GM21515 (cell line): ENCODE measurements around the gene SENP8.

Experiments used
- ATAC-seq: cut with Tn5 transposase; IDR thresholded peaks from one replicate; pipeline ENCODE4 v1.9.1; 2021; ENCODE audit not compliant: unreplicated experiment

SENP8 gene

GRCh38 chr15:72174551-72175165 lies 56.5 kb downstream of the SENP8 start:
- ATAC-seq, result no peak

- ATAC-seq, result no peak
These were observed 57.2 kb downstream of the SENP8 start for GRCh38 chr15:72175186-72176044.

- no peak for ATAC-seq
These were observed 58.0 kb downstream of the SENP8 start for GRCh38 chr15:72176159-72176558.

GRCh38 chr15:72176743-72177142 lies 58.5 kb downstream of the SENP8 start:
- ATAC-seq, result no peak

- ATAC-seq, result no peak
These were observed 60.9 kb downstream of the SENP8 start for GRCh38 chr15:72178976-72179585.

- no peak for ATAC-seq
These were observed 61.9 kb downstream of the SENP8 start for GRCh38 chr15:72179950-72180581.

- no peak for ATAC-seq
These were observed 62.6 kb downstream of the SENP8 start for GRCh38 chr15:72180761-72181324.

- ATAC-seq, result no peak
These were observed 64.0 kb downstream of the SENP8 start for GRCh38 chr15:72182244-72182643.

GRCh38 chr15:72182673-72183072 lies 64.5 kb downstream of the SENP8 start:
- no peak for ATAC-seq

- ATAC-seq, result no peak
These were observed 65.6 kb downstream of the SENP8 start for GRCh38 chr15:72183781-72184164.

GRCh38 chr15:72184165-72184811 lies 66.1 kb downstream of the SENP8 start:
- ATAC-seq, result no peak

GRCh38 chr15:72189250-72189902 lies 71.2 kb downstream of the SENP8 start:
- no peak for ATAC-seq

GRCh38 chr15:72192416-72192815 lies 74.2 kb downstream of the SENP8 start:
- no peak for ATAC-seq
